HepG2 (cell line): ENCODE results near the gene PRM3. TPM values are rescaled to one million over a fixed set of nuclear protein-coding genes. Genes with fewer than 3 reads are reported as not detected.

Experiments
- ARHGAP35 ChIP-seq: sonication (generic); formaldehyde crosslinking; IDR thresholded peaks from 2 replicates; pipeline ENCODE4 v1.9.0; 2022; ENCODE audit warnings: mild to moderate bottlenecking, inconsistent platforms, moderate library complexity, missing genetic modification reagents, borderline replicate concordance
- FOXA1 ChIP-seq, 2 experiments: fragments of 450-650 bp in 1 of 2; sonication (generic) in 1 of 2; formaldehyde crosslinking in 1 of 2; IDR thresholded peaks; 2 replicates each; pipeline versions ENCODE4 v1.4.0 to v1.6.1; 2016 to 2020; ENCODE audit warnings: missing genetic modification reagents in 1 of 2
- FOXC1 ChIP-seq: sonication (generic); formaldehyde crosslinking; IDR thresholded peaks from 2 replicates; pipeline ENCODE4 v1.8.0; 2022; ENCODE audit warnings: mild to moderate bottlenecking, missing genetic modification reagents, borderline replicate concordance
- FOXP4 ChIP-seq: sonication (generic); formaldehyde crosslinking; IDR thresholded peaks from 2 replicates; pipeline ENCODE4 v1.4.0; 2020; ENCODE audit warnings: missing genetic modification reagents
- HNF1B ChIP-seq: sonication (generic); formaldehyde crosslinking; IDR thresholded peaks from 2 replicates; pipeline ENCODE4 v1.5.1; 2020; ENCODE audit warnings: mild to moderate bottlenecking, moderate library complexity, missing genetic modification reagents
- NFE2 ChIP-seq: sonication (generic); formaldehyde crosslinking; IDR thresholded peaks from 2 replicates; pipeline ENCODE4 v1.4.0; 2020; ENCODE audit warnings: missing genetic modification reagents
- SALL2 ChIP-seq: sonication (generic); formaldehyde crosslinking; IDR thresholded peaks from 2 replicates; pipeline ENCODE4 v1.8.1; 2023; ENCODE audit warnings: mild to moderate bottlenecking, missing genetic modification reagents, inconsistent platforms
- SOX13 ChIP-seq, 3 experiments: fragments of 450-650 bp in 1 of 3; sonication (generic) in 1 of 3; formaldehyde crosslinking in 1 of 3; IDR thresholded peaks in 2 of 3; conservative IDR thresholded peaks in 1 of 3; 2 replicates each; pipeline versions ENCODE4 v1.5.0 to v1.6.1; 2016 to 2020; ENCODE audit warnings: antibody characterized with exemption in 1 of 3, mild to moderate bottlenecking in 1 of 3, missing compliant biosample characterization in 1 of 3, missing genetic modification reagents in 1 of 3, moderate library complexity in 1 of 3
- SRSF9 ChIP-seq: fragments of 200-400 bp; formaldehyde crosslinking; IDR thresholded peaks from 2 replicates; pipeline ENCODE4 v1.6.1; 2018; ENCODE audit warnings: borderline replicate concordance, mild to moderate bottlenecking, low read depth, low read length; ENCODE audit not compliant: insufficient read depth, poor library complexity, severe bottlenecking
- ZBTB14 ChIP-seq: sonication (generic); formaldehyde crosslinking; IDR thresholded peaks from 2 replicates; pipeline ENCODE4 v1.4.0; 2020; ENCODE audit warnings: missing genetic modification reagents
- ZHX1 ChIP-seq: sonication (generic); formaldehyde crosslinking; IDR thresholded peaks from 2 replicates; pipeline ENCODE4 v1.8.1; 2022; ENCODE audit warnings: low read depth, mild to moderate bottlenecking, missing genetic modification reagents
- ZNF136 ChIP-seq: sonication (generic); formaldehyde crosslinking; IDR thresholded peaks from 2 replicates; pipeline ENCODE4 v1.8.1; 2022; ENCODE audit warnings: low read depth, mild to moderate bottlenecking, moderate library complexity, missing genetic modification reagents
- ZNF3 ChIP-seq: IDR thresholded peaks from 2 replicates; pipeline ENCODE4 v1.7.0; 2017; ENCODE audit warnings: inconsistent platforms
- ZNF337 ChIP-seq: sonication (generic); formaldehyde crosslinking; IDR thresholded peaks from 2 replicates; pipeline ENCODE4 v1.5.1; 2020; ENCODE audit warnings: missing genetic modification reagents, low read depth, mild to moderate bottlenecking, borderline replicate concordance
- ZNF33A ChIP-seq: sonication (generic); formaldehyde crosslinking; IDR thresholded peaks from 2 replicates; pipeline ENCODE4 v1.5.1; 2020; ENCODE audit warnings: missing genetic modification reagents, mild to moderate bottlenecking, moderate library complexity, borderline replicate concordance
- ZNF362 ChIP-seq: sonication (generic); formaldehyde crosslinking; IDR thresholded peaks from 2 replicates; pipeline ENCODE4 v1.4.0; 2020; ENCODE audit warnings: missing genetic modification reagents, mild to moderate bottlenecking, borderline replicate concordance
- ZNF776 ChIP-seq: sonication (generic); formaldehyde crosslinking; IDR thresholded peaks from 2 replicates; pipeline ENCODE4 v1.4.0; 2020; ENCODE audit warnings: mild to moderate bottlenecking, missing genetic modification reagents
- polyA plus RNA-seq, 8 experiments: library from polyadenylated mRNA; depleted of rRNA in 3 of 8; stranded (reverse) in 7 of 8; unstranded in 1 of 8; fragments of >200 nt; fragmentation: Illumina TruSeq in 4 of 8; extraction: Trizol in 4 of 8; gene quantifications; 2 replicates each; pipeline versions ENCODE4 v1.2.1 to v1.2.3, GENCODE V29; 2011 to 2016; ENCODE audit warnings: low read depth in 4 of 8, missing spikeins in 1 of 8, mixed read lengths in 1 of 8; ENCODE audit not compliant: insufficient read depth in 1 of 8
- total RNA-seq, 5 experiments: library from RNA; depleted of rRNA; stranded (reverse); fragments of >200 nt; fragmentation: Illumina TruSeq; extraction: Trizol; gene quantifications; 2 replicates each; pipeline ENCODE4 v1.2.3, GENCODE V29; 2016; ENCODE audit warnings: low read depth in 1 of 5

The PRM3 gene
- total and polyA plus RNA-seq, 2 of the 13 experiments (the other 11 are each of a cell fraction or from before 2014, with no cell fraction given) = not detected

GRCh38 chr16:11259655-11260595, 13.5 kb downstream of the PRM3 start (continued):
- no peak; the same call in 1 of the 2 replicates for TF ChIP-seq FOXP4 (CRISPR knock-in tag)
- TF ChIP-seq FOXA1 (IDR thresholded peaks at IDR 0.05) = no peak
- no peak for TF ChIP-seq FOXA1 (CRISPR knock-in tag; IDR thresholded peaks at IDR 0.05)
- no peak for TF ChIP-seq ZNF33A
- no peak for TF ChIP-seq SOX13 (IDR thresholded peaks at IDR 0.05)
- 0 out of 4 replicates have a peak, but pooled peaks of 1 of the 2 experiments have one; percentile 10 for TF ChIP-seq SOX13 (CRISPR knock-in tag; conservative IDR thresholded peaks at IDR 0.05 in 1 of 2, IDR thresholded peaks at IDR 0.05 in 1 of 2)
- TF ChIP-seq ZNF776 (CRISPR knock-in tag) = no peak; the same call in 1 of the 2 replicates
- peak; percentile 60; the same call in 1 of the 2 replicates for TF ChIP-seq HNF1B (CRISPR knock-in tag)
- TF ChIP-seq ZNF136 (CRISPR knock-in tag) = 0 out of 2 replicates have a peak, but pooled peaks have one; percentile 25
- peak; percentile 85; the same call in 1 of the 2 replicates for TF ChIP-seq FOXC1 (CRISPR knock-in tag)
- TF ChIP-seq ZNF337 (CRISPR knock-in tag) = no peak; the same call in 1 of the 2 replicates
- no peak for TF ChIP-seq ARHGAP35 (CRISPR knock-in tag)
- peak; percentile 10; the same call in 1 of the 2 replicates for TF ChIP-seq ZHX1
- TF ChIP-seq ZNF3 = no peak
- TF ChIP-seq ZNF362 (CRISPR knock-in tag) = no peak
- TF ChIP-seq SALL2 (CRISPR knock-in tag) = no peak
- TF ChIP-seq NFE2 (CRISPR knock-in tag) = no peak
- no peak for TF ChIP-seq SRSF9
- TF ChIP-seq ZBTB14 (CRISPR knock-in tag) = no peak
